Stimulated activated CD4-positive, alpha-beta T cell treated with anti-CD3 and anti-CD28 coated beads, Interleukin-4, amount 100 ng/mL, for 1 hour (primary cell): ENCODE measurements around the gene ZNF536.
"Not testable (repeated sequence)": the region's sequence is repeated elsewhere in the genome, so short reads cannot be mapped to it uniquely, and the experiment has no call there.

Experiments used
- DNase-seq: peaks from one replicate; pipeline ENCODE4 v3.0.0-alpha.2; 2020

Gene ZNF536

GRCh38 chr19:30423481-30423880, 51.3 kb downstream of the ZNF536 start:
- no peak for DNase-seq

DNA sequence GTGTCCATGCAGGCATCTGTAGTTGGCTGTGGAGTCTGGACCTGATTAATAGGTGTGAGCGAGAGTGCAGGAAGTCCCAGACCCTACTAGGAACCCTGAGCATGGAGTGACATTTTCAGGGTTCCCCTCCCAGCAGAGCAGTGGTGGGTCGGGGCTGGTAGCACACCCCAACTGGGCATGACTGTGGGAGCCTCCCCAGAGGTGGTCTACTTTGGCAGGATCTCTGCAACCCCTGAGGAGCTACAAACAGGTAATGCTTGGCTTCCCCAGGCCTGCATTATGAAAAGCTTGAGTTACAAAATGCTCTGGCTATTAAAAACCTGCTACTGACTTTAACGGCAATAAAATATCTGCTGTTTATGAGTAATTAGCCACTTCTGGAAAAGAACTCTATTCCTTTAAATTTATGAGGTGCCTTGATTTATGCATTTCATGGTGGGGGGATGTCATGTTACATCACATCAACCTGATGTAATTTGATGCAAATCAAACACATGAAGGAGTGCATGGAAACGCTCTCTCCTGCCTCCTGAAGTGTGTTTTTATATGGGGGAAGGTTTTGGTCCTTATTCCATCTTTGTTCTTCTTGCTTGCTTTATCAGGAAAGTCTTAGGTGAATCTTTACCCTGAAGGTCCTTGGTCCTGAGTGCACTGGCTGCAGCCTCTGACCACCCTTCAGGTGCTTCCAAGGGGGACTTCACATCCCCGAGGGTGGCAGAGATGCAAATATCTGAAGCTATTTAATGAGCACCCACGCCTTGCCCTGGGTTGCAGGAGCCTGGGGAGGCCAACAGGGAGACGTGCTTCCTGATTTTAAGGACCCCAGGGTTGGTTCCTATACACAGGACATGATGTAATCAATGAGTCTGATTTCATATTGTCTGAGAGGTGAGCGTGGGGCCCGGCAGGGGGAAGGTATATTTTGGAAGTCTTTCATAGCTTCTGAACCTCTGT, 54.0 kb downstream of the ZNF536 start:
- DNase-seq = no peak

DNA sequence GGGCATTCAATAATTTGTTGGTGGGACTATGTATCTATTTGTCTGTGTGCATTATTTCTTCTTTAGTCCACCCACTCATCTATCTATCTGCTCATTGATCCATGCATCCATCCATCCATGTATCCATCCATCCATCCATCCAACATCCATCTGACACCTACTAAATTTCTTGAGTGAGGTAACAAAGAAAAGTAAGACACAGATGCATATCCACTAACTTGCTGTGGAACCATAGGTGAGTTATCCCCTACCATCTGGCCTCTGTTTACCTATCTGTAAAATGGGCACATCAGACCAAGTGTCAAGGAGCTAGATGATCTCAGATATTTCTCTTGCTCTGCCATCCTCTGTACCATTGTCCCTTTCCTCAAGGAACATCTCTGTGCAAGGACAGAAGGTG, 54.7 kb downstream of the ZNF536 start:
- DNase-seq = no peak

DNA sequence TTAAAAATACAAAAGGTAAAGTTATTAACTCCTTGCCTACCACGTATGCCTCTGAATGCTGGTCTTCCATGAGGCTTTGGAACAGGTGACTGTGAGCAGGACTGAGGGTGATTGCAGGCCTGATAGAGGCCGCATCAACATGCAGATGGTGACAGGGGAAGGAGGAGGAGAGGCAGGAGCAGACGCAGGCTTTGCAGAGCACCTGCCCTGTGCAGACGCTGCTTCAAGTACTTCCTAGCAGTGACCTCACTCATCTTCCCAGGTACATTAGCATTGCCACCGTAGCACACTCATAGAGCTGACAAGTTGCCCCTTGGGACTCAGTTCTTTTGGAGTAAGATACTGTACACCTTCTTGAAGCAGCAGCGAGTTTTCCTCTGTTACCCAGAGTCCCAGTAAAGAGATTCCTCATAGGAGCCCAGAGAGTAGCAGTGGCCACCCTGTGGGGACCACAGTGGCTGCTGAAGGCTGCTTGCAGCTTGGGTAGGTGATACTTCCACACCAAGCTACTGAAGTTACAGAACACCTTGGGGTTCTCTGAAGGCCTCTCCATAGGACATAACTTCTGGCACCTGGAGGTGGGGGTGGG, 56.0 kb downstream of the ZNF536 start:
- DNase-seq = no peak

DNA sequence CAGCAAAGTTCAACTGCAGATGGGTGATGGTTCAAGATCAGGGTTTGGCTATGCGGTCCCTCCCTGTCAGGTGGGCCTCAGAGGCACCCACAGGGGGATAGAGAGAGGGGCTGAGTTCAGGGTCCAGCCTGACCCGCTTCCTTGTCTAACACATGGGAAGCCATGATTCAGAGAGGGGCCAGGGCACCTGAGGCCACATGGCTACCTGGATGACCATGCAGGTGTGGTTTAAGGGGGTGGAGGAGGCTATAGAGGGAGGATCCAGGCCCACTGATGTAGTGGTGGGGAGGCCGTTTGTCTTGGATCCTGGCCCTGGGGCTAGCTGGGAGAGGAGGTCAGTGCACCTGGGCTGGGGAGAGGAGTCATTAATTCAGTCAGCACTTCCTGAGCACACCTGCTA, 56.7 kb downstream of the ZNF536 start:
- DNase-seq = no peak

DNA sequence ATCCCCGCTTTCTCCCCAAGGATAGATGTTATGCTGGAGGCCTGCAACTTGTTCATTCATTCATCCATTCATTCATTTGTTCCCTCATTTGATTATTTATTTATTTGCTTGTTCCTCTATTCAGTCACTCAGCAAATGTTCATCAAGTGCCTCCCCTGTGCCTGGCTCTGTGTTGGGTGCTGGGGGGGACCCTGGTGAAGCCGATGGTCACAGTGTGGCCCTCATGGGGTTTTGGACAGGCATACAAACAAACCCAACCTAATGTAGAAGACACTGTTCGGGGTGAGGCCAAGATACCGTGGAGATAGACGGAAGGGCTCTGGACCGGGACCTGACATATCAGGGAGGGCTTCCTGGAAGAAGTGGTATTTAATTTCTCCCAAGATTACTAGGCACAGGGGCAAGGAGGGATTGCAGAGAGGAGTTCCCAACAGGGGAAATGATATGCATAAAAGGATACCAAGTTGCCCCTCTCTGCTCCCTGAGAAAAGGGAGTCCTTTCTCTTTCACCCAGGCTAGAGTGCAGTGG, 58.1 kb downstream of the ZNF536 start:
- no peak for DNase-seq

GRCh38 chr19:30431591-30431990, 59.4 kb downstream of the ZNF536 start:
- no peak for DNase-seq

DNA sequence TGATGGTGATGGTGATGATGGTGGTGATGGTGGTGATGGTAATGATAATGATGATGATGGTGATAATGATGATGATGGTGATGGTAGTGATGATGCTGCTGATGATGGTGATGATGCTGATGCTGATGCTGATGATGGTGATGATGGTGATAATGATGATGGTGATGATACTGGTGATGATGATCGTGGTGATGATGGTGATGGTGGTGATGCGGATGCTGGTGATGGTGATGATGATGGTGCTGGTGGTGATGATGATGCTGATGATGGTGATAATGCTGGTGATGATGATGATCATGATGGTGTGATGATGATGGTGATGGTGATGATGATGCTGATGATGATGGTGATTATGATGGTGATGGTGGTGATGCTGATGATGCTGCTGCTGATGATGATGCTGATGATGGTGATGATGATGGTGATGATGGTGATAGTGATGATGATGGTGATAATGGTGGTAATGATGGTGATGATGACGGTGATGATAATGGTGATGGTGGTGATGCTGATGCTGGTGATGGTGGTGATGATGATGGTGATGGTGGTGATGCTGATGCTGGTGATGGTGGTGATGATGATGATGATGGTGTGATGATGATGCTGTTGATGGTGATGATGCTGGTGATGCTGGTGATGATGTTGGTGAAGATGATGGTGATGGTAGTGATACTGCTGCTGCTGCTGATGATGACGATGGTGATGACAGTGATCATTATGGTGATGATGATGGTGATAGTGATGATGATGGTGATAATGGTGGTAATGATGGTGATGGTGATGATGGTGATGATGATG, 62.8 kb downstream of the ZNF536 start:
- no peak for DNase-seq

DNA sequence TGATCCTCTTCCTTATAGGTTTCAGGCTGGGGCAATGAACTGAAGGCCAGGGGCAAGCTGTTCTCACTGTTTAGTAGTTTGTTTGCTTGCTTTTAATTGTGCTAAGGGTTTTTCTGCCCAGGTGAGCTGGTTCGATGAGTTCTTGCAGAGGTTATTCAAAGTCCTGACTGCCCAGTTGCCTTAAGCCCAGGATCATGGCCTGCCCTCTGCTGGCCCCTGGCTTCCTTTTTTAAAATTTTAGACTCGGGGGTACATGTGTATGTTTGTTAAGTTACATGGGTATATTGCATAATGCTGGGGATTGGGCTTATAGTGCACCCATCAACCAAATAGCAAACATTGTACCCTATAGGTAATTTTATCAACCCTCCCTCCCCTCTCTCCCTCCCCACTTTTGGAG, 65.7 kb downstream of the ZNF536 start:
- DNase-seq = no peak

- no peak for DNase-seq
These were observed 67.1 kb downstream of the ZNF536 start for GRCh38 chr19:30439310-30439709.

DNA sequence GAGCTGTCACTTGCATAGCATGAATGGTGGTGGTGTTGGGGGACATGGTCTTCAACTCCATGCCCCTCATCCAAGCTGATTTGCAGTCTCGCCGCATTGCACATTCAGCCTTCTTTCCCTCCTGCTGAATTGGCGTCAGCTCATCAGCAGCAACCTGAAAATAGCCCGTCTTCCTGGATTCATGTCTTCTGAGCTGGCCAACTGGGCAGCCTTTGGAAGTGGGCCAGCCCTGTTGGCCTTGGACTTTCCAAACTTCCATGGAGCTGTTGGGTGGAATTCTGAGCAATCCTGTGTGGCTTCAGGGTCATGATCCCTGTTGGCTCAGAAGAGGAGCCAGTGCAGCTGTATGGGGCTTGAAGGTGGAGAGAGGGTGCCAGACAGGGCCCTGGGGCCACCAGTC, 68.8 kb downstream of the ZNF536 start:
- no peak for DNase-seq

DNA sequence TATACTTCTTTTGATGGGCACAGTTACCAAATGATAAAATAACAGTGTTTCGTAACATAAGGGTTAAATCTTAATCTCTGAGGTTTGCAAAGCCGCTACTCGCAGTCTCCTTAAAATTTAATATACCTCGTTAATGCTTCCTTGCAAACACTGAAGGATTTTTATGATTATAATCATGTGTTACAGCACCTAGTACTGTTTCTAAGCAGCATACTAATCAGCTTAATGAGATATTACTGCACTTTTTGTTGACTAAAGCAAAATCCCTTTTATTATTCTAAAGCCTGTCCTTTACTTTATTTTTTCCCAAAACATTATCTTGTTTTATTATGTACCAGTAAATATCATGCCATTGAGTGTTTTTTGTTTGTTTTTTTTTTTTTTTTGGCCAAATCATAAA, 70.5 kb downstream of the ZNF536 start:
- DNase-seq = no peak

- no peak for DNase-seq
These were observed 71.5 kb downstream of the ZNF536 start for GRCh38 chr19:30443531-30444252.

- DNase-seq = no peak
These were observed 72.1 kb downstream of the ZNF536 start for GRCh38 chr19:30444253-30444671.

GRCh38 chr19:30444686-30445232, 72.6 kb downstream of the ZNF536 start:
- no peak for DNase-seq

- no peak for DNase-seq
These were observed 73.2 kb downstream of the ZNF536 start for GRCh38 chr19:30445385-30445784.

- not testable (repeated sequence) for DNase-seq
These were observed 73.9 kb downstream of the ZNF536 start for GRCh38 chr19:30446120-30446519.

- no peak for DNase-seq
These were observed 74.8 kb downstream of the ZNF536 start for GRCh38 chr19:30446850-30447552.

GRCh38 chr19:30447553-30447870, 75.3 kb downstream of the ZNF536 start:
- no peak for DNase-seq

- DNase-seq = no peak
These were observed 76.3 kb downstream of the ZNF536 start for GRCh38 chr19:30448386-30449077.

- no peak for DNase-seq
These were observed 77.0 kb downstream of the ZNF536 start for GRCh38 chr19:30449078-30449590.
